Vagina (tissue), 2 donors: ENCODE data around the gene PSMB7. TPM values are rescaled to one million over a fixed set of nuclear protein-coding genes. Genes with fewer than 3 reads are reported as not detected.

ENCODE experiments used
- DNase-seq, 2 donors: peaks; one replicate each; pipeline ENCODE4 v3.0.0-alpha.2; 2017; ENCODE audit errors: extremely low spot score in 2 of 2
- H3K27ac ChIP-seq: fragments of 200-600 bp; sonication (generic); one replicate; pipeline ENCODE4 v1.5.1; 2019
- H3K27me3 ChIP-seq: fragments of 200-600 bp; sonication (generic); one replicate; pipeline ENCODE4 v1.5.1; 2019
- H3K36me3 ChIP-seq, 2 donors: fragments of 200-600 bp; sonication (generic); one replicate each; pipeline ENCODE4 v1.5.1; 2017 to 2019
- H3K4me1 ChIP-seq: fragments of 200-600 bp; sonication (generic); one replicate; pipeline ENCODE4 v1.5.1; 2019
- H3K4me3 ChIP-seq, 2 donors: fragments of 200-600 bp; sonication (generic); 1 replicate in 1 of 2; 2 replicates in 1 of 2; pipeline ENCODE4 v1.5.1; 2016 to 2019
- H3K9me3 ChIP-seq: fragments of 200-600 bp; sonication (generic); one replicate; pipeline ENCODE4 v1.5.1; 2019
- CTCF ChIP-seq, 3 experiments: fragments of 450-650 bp in 2 of 3; fragments of 200-600 bp in 1 of 3; sonication (generic) in 1 of 3; IDR thresholded peaks; one replicate each; pipeline ENCODE4 v1.5.1; 2017 to 2019; ENCODE audit warnings: antibody characterized with exemption in 3 of 3, mild to moderate bottlenecking in 2 of 3, moderate library complexity in 2 of 3
- POLR2A ChIP-seq, 2 donors: fragments of 450-650 bp; IDR thresholded peaks; one replicate each; pipeline ENCODE4 v1.6.1; 2017; ENCODE audit warnings: antibody characterized with exemption in 2 of 2, mild to moderate bottlenecking in 2 of 2, moderate library complexity in 2 of 2
- POLR2AphosphoS5 ChIP-seq, 2 donors: sonication (generic); formaldehyde crosslinking; IDR thresholded peaks; one replicate each; pipeline ENCODE4 v1.9.0; 2017; ENCODE audit warnings: antibody characterized with exemption in 2 of 2, mild to moderate bottlenecking in 2 of 2, low read depth in 1 of 2; ENCODE audit not compliant: insufficient read depth in 1 of 2
- intact Hi-C: fragments of 100-400 bp; cut with DNase I; formaldehyde crosslinking; loops from one replicate; pipeline ENCODE4 v1.15.1; 2023
- total RNA-seq: library from RNA; depleted of rRNA; stranded (reverse); fragments of >200 nt; gene quantifications from one replicate; pipeline ENCODE4 v1.2.3, GENCODE V29; 2016

The PSMB7 gene
- total RNA-seq, 1 donor from 2014 or later: 121 TPM

- intact Hi-C loops: no loop called here
Observed at GRCh38 chr9:124326378-124326777, 88.9 kb downstream of the PSMB7 start.

GRCh38 chr9:124325816-124326215 lies 89.4 kb downstream of the PSMB7 start:
- DNase-seq: no peak
- intact Hi-C loops: no loop called here
- Histone ChIP-seq H3K27ac (no peak overlapping the region), H3K36me3 (peaks cover 0 to 40% of the 10 kb centered on the region in 2 donors), H3K4me3 (no peak overlapping the region), H3K4me1 (no peaks in the 10 kb centered on the region), H3K27me3 (no peaks in the 10 kb centered on the region), H3K9me3 (no peaks in the 10 kb centered on the region)
- no peak for TF ChIP-seq POLR2A (IDR thresholded peaks at IDR 0.05)
- no peak for TF ChIP-seq CTCF (IDR thresholded peaks at IDR 0.05)
- TF ChIP-seq POLR2AphosphoS5 (IDR thresholded peaks at IDR 0.05; ENCODE audit: insufficient read depth in 1 of 2, low read depth in 1 of 2): no peak

More at GRCh38 chr9:124326378-124326777, 88.9 kb downstream of the PSMB7 start:
- Histone ChIP-seq H3K4me1 (no peaks in the 10 kb centered on the region), H3K27ac (no peak overlapping the region), H3K36me3 (peaks cover 0 to 37% of the 10 kb centered on the region in 2 donors), H3K4me3 (no peak overlapping the region), H3K9me3 (no peaks in the 10 kb centered on the region), H3K27me3 (no peaks in the 10 kb centered on the region)
- TF ChIP-seq POLR2AphosphoS5 (IDR thresholded peaks at IDR 0.05; ENCODE audit: insufficient read depth in 1 of 2, low read depth in 1 of 2) (no peak), POLR2A (IDR thresholded peaks at IDR 0.05) (no peak), CTCF (IDR thresholded peaks at IDR 0.05) (no peak)
- DNase-seq: no peak

GRCh38 chr9:124323904-124324303 lies 91.3 kb downstream of the PSMB7 start:
- Histone ChIP-seq H3K9me3 (no peaks in the 10 kb centered on the region), H3K27ac (no peak overlapping the region), H3K36me3 (peaks cover 0 to 24% of the 10 kb centered on the region in 2 donors), H3K27me3 (no peaks in the 10 kb centered on the region), H3K4me1 (peaks cover 5% of the 10 kb centered on the region), H3K4me3 (no peak overlapping the region)
- no peak for DNase-seq
- intact Hi-C loops: no loop called here
- TF ChIP-seq CTCF (IDR thresholded peaks at IDR 0.05) (no peak), POLR2A (IDR thresholded peaks at IDR 0.05) (no peak), POLR2AphosphoS5 (IDR thresholded peaks at IDR 0.05; ENCODE audit: insufficient read depth in 1 of 2, low read depth in 1 of 2) (no peak)

DNA sequence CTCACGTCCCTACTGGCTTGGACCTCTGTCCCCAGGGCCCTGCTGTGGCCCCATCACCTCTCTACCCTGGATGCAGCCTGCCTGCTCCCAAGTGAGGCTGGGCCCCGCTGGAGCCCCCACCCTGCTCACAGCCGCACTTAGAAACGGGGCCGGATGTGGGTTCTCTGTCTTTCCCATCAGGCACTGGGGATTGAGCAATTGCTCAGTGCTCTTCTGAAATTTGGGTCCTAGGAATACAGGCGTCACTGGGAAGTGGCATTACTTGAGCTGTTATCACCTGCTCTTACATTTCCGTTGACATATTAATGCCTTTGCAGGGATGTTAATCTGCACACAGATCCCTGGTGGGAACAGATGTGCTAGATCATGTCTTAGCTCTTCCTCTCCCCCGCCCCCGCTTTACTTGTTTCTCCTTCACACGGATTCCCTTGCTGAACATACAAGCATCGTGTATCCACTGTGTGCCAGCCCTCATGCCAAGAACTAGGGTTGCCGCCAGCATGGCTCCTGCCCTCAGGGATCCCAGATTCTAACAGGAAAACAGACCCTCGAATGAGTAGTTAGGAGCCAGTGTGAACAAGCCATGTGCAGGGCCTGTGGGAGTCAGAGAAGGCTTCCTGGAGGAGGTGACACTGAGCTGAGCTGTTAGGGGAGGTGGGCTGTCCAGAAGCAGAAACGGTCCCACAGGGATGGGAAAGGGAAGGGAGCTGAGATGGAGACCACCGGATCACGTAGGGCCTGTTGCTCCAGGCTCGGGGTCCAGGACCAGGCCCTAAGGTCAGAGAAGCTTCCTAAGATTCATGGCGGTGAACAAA lies 92.4 kb downstream of the PSMB7 start:
- Histone ChIP-seq H3K27me3 (no peaks in the 10 kb centered on the region), H3K4me3 (no peak overlapping the region), H3K9me3 (no peaks in the 10 kb centered on the region), H3K36me3 (peaks cover 0 to 15% of the 10 kb centered on the region in 2 donors), H3K4me1 (peaks cover 5% of the 10 kb centered on the region), H3K27ac (no peak overlapping the region)
- no peak for DNase-seq
- intact Hi-C loops: no loop called here
- TF ChIP-seq POLR2AphosphoS5 (IDR thresholded peaks at IDR 0.05; ENCODE audit: insufficient read depth in 1 of 2, low read depth in 1 of 2) (no peak), POLR2A (IDR thresholded peaks at IDR 0.05) (no peak), CTCF (IDR thresholded peaks at IDR 0.05) (no peak)

- Histone ChIP-seq H3K27ac (no peak overlapping the region), H3K9me3 (no peaks in the 10 kb centered on the region), H3K27me3 (no peaks in the 10 kb centered on the region), H3K4me3 (no peak overlapping the region), H3K36me3 (peaks cover 0 to 15% of the 10 kb centered on the region in 2 donors), H3K4me1 (peaks cover 5% of the 10 kb centered on the region)
- TF ChIP-seq CTCF (IDR thresholded peaks at IDR 0.05) (no peak), POLR2A (IDR thresholded peaks at IDR 0.05) (no peak), POLR2AphosphoS5 (IDR thresholded peaks at IDR 0.05; ENCODE audit: insufficient read depth in 1 of 2, low read depth in 1 of 2) (no peak)
- intact Hi-C loops: no loop called here
- DNase-seq: no peak
Observed at GRCh38 chr9:124321935-124322334, 93.3 kb downstream of the PSMB7 start.
